IMR-90 (cell line): ENCODE results near the gene DRICH1. TPM values are rescaled to one million over a fixed set of nuclear protein-coding genes. Genes with fewer than 3 reads are reported as not detected.
"Not testable (repeated sequence)": the region's sequence is repeated elsewhere in the genome, so short reads cannot be mapped to it uniquely, and the experiment has no call there.

Experiments used
- ATAC-seq: fragments of 200-7000 bp; cut with Tn5 transposase; 2 replicates; pipeline ENCODE4 v1.9.1; 2020; ENCODE audit warnings: low read depth, mild to moderate bottlenecking, moderate library complexity
- BruUV-seq: library from RNA; stranded (reverse); fragments of 400-500 nt; replicated peaks from 2 replicates; lab custom pipeline; 2021; lab: Mats Ljungman, UMichigan
- CTCF ChIA-PET: fragments of 300-600 bp; formaldehyde crosslinking; extraction: SDS; loops from one replicate; lab custom pipeline; 2021; ENCODE audit warnings: antibody characterized with exemption; lab: Yijun Ruan, JAX
- POLR2A ChIA-PET: fragments of 300-600 bp; sonication (Branson Sonifier 250); formaldehyde crosslinking; loops from one replicate; lab custom pipeline; 2022; ENCODE audit warnings: antibody characterized with exemption; ENCODE audit not compliant: unreplicated experiment; lab: Charles Lee
- DNase-seq: peaks from one replicate; pipeline ENCODE4 v3.0.0; 2013
- H2AFZ ChIP-seq: replicated peaks from 2 replicates; pipeline ENCODE3; 2013; ENCODE audit warnings: low read length, mild to moderate bottlenecking; ENCODE audit not compliant: poor library complexity
- H2AK5ac ChIP-seq: 2 replicates; pipeline ENCODE4 v1.6.1; 2013; ENCODE audit warnings: low read depth, low read length, inconsistent platforms
- H2AK9ac ChIP-seq: replicated peaks from 2 replicates; pipeline ENCODE3; 2013; ENCODE audit warnings: mild to moderate bottlenecking, low read depth, low read length, moderate library complexity; ENCODE audit not compliant: poor library complexity
- H2BK120ac ChIP-seq: 2 replicates; pipeline ENCODE4 v1.6.1; 2013; ENCODE audit warnings: low read depth, low read length, inconsistent platforms
- H2BK15ac ChIP-seq: 3 replicates; pipeline ENCODE4 v1.6.1; 2013; ENCODE audit warnings: low read depth, low read length, inconsistent platforms
- H2BK20ac ChIP-seq: 2 replicates; pipeline ENCODE4 v1.6.1; 2013; ENCODE audit warnings: low read depth, mild to moderate bottlenecking, inconsistent platforms, low read length, moderate library complexity
- H2BK5ac ChIP-seq: 2 replicates; pipeline ENCODE4 v1.6.1; 2013; ENCODE audit warnings: mild to moderate bottlenecking, low read depth, low read length, inconsistent platforms; ENCODE audit not compliant: poor library complexity, severe bottlenecking
- H3K14ac ChIP-seq: replicated peaks from 2 replicates; pipeline ENCODE4 v1.6.1; 2013; ENCODE audit warnings: low read depth, low read length, inconsistent platforms
- H3K18ac ChIP-seq: 2 replicates; pipeline ENCODE4 v1.6.1; 2013; ENCODE audit warnings: low read depth, low read length, control low read depth
- H3K23ac ChIP-seq: 2 replicates; pipeline ENCODE4 v1.6.1; 2013; ENCODE audit warnings: low read depth, low read length, inconsistent platforms
- H3K27ac ChIP-seq: 2 replicates; pipeline ENCODE4 v1.5.1; 2013; ENCODE audit warnings: mild to moderate bottlenecking, control low read depth, low read length; ENCODE audit not compliant: insufficient read depth
- H3K27me3 ChIP-seq: 2 replicates; pipeline ENCODE4 v1.6.1; 2013; ENCODE audit warnings: low read length; ENCODE audit not compliant: control insufficient read depth, insufficient read depth
- H3K36me3 ChIP-seq: 2 replicates; pipeline ENCODE4 v1.6.1; 2013; ENCODE audit warnings: low read length, mixed read lengths; ENCODE audit not compliant: control insufficient read depth, insufficient read depth
- H3K4ac ChIP-seq: 2 replicates; pipeline ENCODE4 v1.6.1; 2013; ENCODE audit warnings: low read depth, low read length, inconsistent platforms
- H3K4me1 ChIP-seq: 2 replicates; pipeline ENCODE4 v1.6.1; 2013; ENCODE audit warnings: low read length, mixed read lengths; ENCODE audit not compliant: control insufficient read depth, insufficient read depth
- H3K4me2 ChIP-seq: 2 replicates; pipeline ENCODE4 v1.6.1; 2013; ENCODE audit warnings: low read depth, mild to moderate bottlenecking, control low read depth, low read length, moderate library complexity
- H3K4me3 ChIP-seq: 2 replicates; pipeline ENCODE4 v1.5.1; 2013; ENCODE audit warnings: low read depth, mild to moderate bottlenecking, control low read depth, low read length, moderate library complexity; ENCODE audit not compliant: insufficient read depth
- H3K56ac ChIP-seq: 2 replicates; pipeline ENCODE4 v1.6.1; 2013; ENCODE audit warnings: low read length, inconsistent platforms; ENCODE audit not compliant: insufficient read depth; ENCODE audit errors: extremely low read depth
- H3K79me1 ChIP-seq, 2 experiments: 2 replicates each; pipeline ENCODE4 v1.6.1; 2013; ENCODE audit warnings: low read length in 2 of 2, inconsistent platforms in 1 of 2, low read depth in 1 of 2
- H3K9ac ChIP-seq: 2 replicates; pipeline ENCODE4 v1.6.1; 2013; ENCODE audit warnings: low read depth, low read length, control low read depth
- H3K9me1 ChIP-seq: 2 replicates; pipeline ENCODE4 v1.6.1; 2013; ENCODE audit warnings: low read length, inconsistent platforms; ENCODE audit not compliant: insufficient read depth
- H3K9me3 ChIP-seq: 2 replicates; pipeline ENCODE4 v1.6.1; 2013; ENCODE audit warnings: low read length; ENCODE audit not compliant: control insufficient read depth, insufficient read depth
- H4K20me1 ChIP-seq: 2 replicates; pipeline ENCODE4 v1.6.1; 2013; ENCODE audit warnings: low read length, inconsistent platforms; ENCODE audit not compliant: insufficient read depth
- H4K5ac ChIP-seq: 2 replicates; pipeline ENCODE4 v1.6.1; 2013; ENCODE audit warnings: mild to moderate bottlenecking, low read depth, low read length, control low read depth
- H4K8ac ChIP-seq, 2 experiments: 2 replicates each; pipeline ENCODE4 v1.6.1; 2013; ENCODE audit warnings: low read depth in 2 of 2, low read length in 2 of 2, control low read depth in 1 of 2, inconsistent platforms in 1 of 2
- H4K91ac ChIP-seq: 2 replicates; pipeline ENCODE4 v1.6.1; 2013; ENCODE audit warnings: low read depth, low read length, inconsistent platforms; ENCODE audit not compliant: insufficient read depth
- BHLHE40 ChIP-seq: fragments of 150-350 bp; IDR thresholded peaks from 2 replicates; pipeline ENCODE4 v1.6.1; 2016; ENCODE audit warnings: mild to moderate bottlenecking, low read depth, low read length
- CEBPB ChIP-seq: IDR thresholded peaks from 2 replicates; pipeline ENCODE4 v1.6.1; 2012; ENCODE audit warnings: low read depth, low read length, improper control_type of control experiment
- CHD1 ChIP-seq: IDR thresholded peaks from 2 replicates; pipeline ENCODE4 v1.6.1; 2012; ENCODE audit warnings: low read depth, low read length, improper control_type of control experiment
- MAFK ChIP-seq: IDR thresholded peaks from 2 replicates; pipeline ENCODE4 v1.6.1; 2012; ENCODE audit warnings: low read depth, low read length, improper control_type of control experiment
- MAZ ChIP-seq: IDR thresholded peaks from 2 replicates; pipeline ENCODE4 v1.6.1; 2012; ENCODE audit warnings: low read depth, mild to moderate bottlenecking, low read length, improper control_type of control experiment, moderate library complexity, borderline replicate concordance
- NFE2L2 ChIP-seq: fragments of 150-350 bp; IDR thresholded peaks from 2 replicates; pipeline ENCODE4 v1.6.1; 2016; ENCODE audit warnings: low read depth, mild to moderate bottlenecking, low read length
- POLR2A ChIP-seq: IDR thresholded peaks from 2 replicates; pipeline ENCODE4 v1.6.1; 2012; ENCODE audit warnings: mild to moderate bottlenecking, low read depth, low read length
- SMC3 ChIP-seq: fragments of 150-350 bp; IDR thresholded peaks from 2 replicates; pipeline ENCODE4 v1.6.1; 2016; ENCODE audit warnings: low read depth, mild to moderate bottlenecking, antibody characterized with exemption, low read length, moderate library complexity
- whole genome bisulfite sequencing, 2 experiments: methylation state at CpG; one replicate each; pipeline versions ENCODE4 v1.1.5 to v1.1.7; 2013; ENCODE audit warnings: missing lambda C conversion rate in 2 of 2; ENCODE audit not compliant: insufficient read length in 1 of 2; ENCODE audit errors: extremely low coverage in 2 of 2; 5-methylcytosine and 5-hydroxymethylcytosine counted together
- dilution Hi-C: fragments of 300-500 bp; cut with HindIII; formaldehyde crosslinking; loops from one replicate; pipeline ENCODE4 v1.14.3; 2018; ENCODE audit warnings: low sequenced_read_pairs; ENCODE audit not compliant: unreplicated experiment
- in situ Hi-C: fragments of 300-500 bp; cut with MboI; formaldehyde crosslinking; loops from 3 replicates; pipeline ENCODE4 v1.14.3; 2019; ENCODE audit warnings: low sequenced_read_pairs, inconsistent platforms, mixed read lengths
- intact Hi-C: fragments of 100-400 bp; cut with micrococcal nuclease; formaldehyde crosslinking; loops from 2 replicates; pipeline ENCODE4 v1.10.0; 2022
- polyA plus RNA-seq, 3 experiments: library from polyadenylated mRNA; depleted of rRNA; stranded (reverse); fragments of >200 nt; gene quantifications; 2 replicates each; pipeline ENCODE4 v1.2.3, GENCODE V29; 2012; ENCODE audit warnings: low replicate concordance in 1 of 3
- total RNA-seq: library from RNA; depleted of rRNA; stranded (reverse); fragments of >200 nt; gene quantifications from 2 replicates; pipeline ENCODE4 v1.2.3, GENCODE V29; 2012

The DRICH1 gene
- total and polyA plus RNA-seq, 2 of the 4 experiments (the other 2 are of a cell fraction): 0.14 TPM; not detected in 1

DNA sequence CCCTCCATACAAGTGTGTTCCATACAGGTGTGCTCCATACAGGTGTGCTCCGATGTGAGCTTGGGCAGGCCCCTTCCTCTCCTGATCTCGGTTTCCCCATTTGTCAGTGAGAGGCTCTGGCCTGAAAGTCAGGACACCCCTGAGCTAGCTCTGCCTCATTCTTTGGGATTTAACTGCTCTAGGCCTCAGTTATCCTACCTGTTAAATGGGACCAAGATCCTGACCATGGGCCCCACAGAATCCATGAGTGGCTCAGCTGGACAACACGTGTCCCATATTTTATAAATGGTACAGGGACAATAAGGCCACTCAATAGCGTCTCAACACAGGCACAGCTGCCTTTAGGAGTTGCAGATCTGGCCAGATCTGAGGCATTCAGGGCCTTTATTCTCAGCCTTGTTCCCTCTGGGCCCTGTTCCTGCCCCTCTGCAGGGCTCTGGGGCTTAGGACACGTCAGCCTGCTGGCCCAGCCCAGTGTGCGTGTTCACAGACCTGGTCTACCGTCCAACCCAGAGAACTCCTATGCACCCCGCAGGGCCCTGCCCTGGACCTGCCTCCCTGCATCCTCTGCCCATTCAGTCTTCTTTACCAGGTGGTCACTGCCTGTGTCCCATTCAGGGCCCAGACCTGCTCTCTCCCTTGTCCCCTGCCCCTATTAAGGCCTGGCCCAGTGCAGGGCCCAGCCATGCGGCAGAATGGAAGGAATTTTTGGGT lies 33.2 kb downstream of the DRICH1 start (continued):
- no peak for TF ChIP-seq BHLHE40
- no peak for TF ChIP-seq MAFK
- TF ChIP-seq NFE2L2: no peak
- TF ChIP-seq CEBPB: no peak
- TF ChIP-seq MAZ: no peak
- no peak for TF ChIP-seq POLR2A
- no peak for TF ChIP-seq SMC3
- TF ChIP-seq CHD1: no peak

GRCh38 chr22:23597576-23598268 lies 34.4 kb downstream of the DRICH1 start:
- H4K8ac ChIP-seq, H4K5ac ChIP-seq, H4K20me1 ChIP-seq, H3K79me1 ChIP-seq, H3K36me3 ChIP-seq, H2AK9ac ChIP-seq, H3K9me1 ChIP-seq, H3K27me3 ChIP-seq, H3K56ac ChIP-seq, DNase-seq, H2BK20ac ChIP-seq, H2BK120ac ChIP-seq, H3K4me2 ChIP-seq, H3K14ac ChIP-seq, BruUV-seq, H3K4me1 ChIP-seq, ATAC-seq, H4K91ac ChIP-seq, H3K9me3 ChIP-seq, H3K27ac ChIP-seq, H2BK5ac ChIP-seq, H3K18ac ChIP-seq, H3K23ac ChIP-seq, H3K4ac ChIP-seq, H2AK5ac ChIP-seq, H2BK15ac ChIP-seq, H3K4me3 ChIP-seq, dilution Hi-C loops, POLR2A ChIA-PET, H2AFZ ChIP-seq, H3K9ac ChIP-seq: not testable (repeated sequence)
- CTCF ChIA-PET: interaction anchor here (0.5 to 0.7 kb wide), 3 partner anchors 13 to 211 kb away, joined by 3 to 7 read pairs (median 3); no protein-coding TSS in a partner anchor
- intact Hi-C loops: loop anchor here (10.0 kb wide), 1 partner anchor 633 kb away; no protein-coding TSS in a partner anchor
- no CpG with 5 or more reads among the region's 7 CpGs for WGBS, 2 experiments
- in situ Hi-C loops: loop anchor here (10.0 kb wide), 1 partner anchor 1837 kb away; no protein-coding TSS in a partner anchor
